Mammary epithelial cell (primary cell): Measurements from ENCODE around the gene TRNAU1AP.
"Not testable (repeated sequence)": the region's sequence is repeated elsewhere in the genome, so short reads cannot be mapped to it uniquely, and the experiment has no call there.

Source experiments
- CTCF ChIP-seq, 2 donors: IDR thresholded peaks in 1 of 2; conservative IDR thresholded peaks in 1 of 2; 2 replicates each; pipeline ENCODE4 v1.5.1; 2011 to 2012; ENCODE audit warnings: inconsistent platforms in 2 of 2, low read length in 2 of 2, mild to moderate bottlenecking in 2 of 2, control low read depth in 1 of 2, low read depth in 1 of 2; ENCODE audit not compliant: insufficient read depth in 1 of 2; ENCODE audit errors: extremely low read depth in 1 of 2
- EZH2 ChIP-seq: IDR thresholded peaks from 2 replicates; pipeline ENCODE4 v1.6.1; 2012; ENCODE audit warnings: low read length, inconsistent platforms, borderline replicate concordance

DNA sequence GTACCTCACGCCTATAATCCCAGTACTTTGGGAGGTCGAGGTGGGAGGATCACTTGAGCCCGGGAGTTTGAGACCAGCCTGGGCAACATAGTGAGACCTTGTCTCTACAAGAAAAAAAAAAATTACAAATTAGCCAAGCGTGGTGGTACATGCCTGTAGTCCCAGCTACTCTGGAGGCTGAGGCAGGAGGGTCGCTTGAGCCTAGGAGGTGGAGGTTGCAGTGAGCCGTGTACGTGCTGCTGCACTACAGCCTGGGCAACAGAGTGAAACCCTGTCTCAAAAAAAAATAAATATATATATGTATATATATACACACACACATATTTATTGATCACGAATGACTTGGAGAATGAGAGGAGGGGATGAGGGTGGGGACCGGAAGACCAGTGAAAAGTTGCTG lies 30.3 kb upstream of the TRNAU1AP start:
- TF ChIP-seq CTCF (conservative IDR thresholded peaks at IDR 0.05 in 1 of 2, IDR thresholded peaks at IDR 0.05 in 1 of 2; ENCODE audit: extremely low read depth in 1 of 2, insufficient read depth in 1 of 2, low read depth in 1 of 2, low read length in 2 of 2); EZH2: not testable (repeated sequence)
